ENCODE data around the gene DNAJC13.

DNA sequence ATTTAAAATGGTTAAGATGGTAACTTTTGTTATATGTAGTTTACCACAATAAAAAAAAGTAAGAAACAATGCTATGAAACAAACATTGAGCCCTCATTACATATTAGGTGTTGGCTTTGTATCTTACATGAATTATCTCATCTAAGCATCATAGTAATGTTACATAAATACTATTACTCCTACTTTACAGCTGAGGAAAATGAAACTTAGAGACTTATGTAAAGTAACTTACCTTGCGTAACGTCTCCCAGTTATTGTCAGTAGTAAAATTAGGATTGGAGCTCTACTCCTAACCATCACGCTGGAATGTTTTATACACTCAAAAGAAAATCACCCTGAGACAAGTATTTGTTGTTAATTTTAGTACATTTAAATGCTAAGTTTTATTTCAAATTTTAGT lies 42.2 kb downstream of the DNAJC13 start:
- TF ChIP-seq POLR2A (IDR thresholded peaks at IDR 0.05; ENCODE audit: low read length) (no peak), JUNB (IDR thresholded peaks at IDR 0.05) (no peak)
- TF ChIP-seq, protein P1, sequence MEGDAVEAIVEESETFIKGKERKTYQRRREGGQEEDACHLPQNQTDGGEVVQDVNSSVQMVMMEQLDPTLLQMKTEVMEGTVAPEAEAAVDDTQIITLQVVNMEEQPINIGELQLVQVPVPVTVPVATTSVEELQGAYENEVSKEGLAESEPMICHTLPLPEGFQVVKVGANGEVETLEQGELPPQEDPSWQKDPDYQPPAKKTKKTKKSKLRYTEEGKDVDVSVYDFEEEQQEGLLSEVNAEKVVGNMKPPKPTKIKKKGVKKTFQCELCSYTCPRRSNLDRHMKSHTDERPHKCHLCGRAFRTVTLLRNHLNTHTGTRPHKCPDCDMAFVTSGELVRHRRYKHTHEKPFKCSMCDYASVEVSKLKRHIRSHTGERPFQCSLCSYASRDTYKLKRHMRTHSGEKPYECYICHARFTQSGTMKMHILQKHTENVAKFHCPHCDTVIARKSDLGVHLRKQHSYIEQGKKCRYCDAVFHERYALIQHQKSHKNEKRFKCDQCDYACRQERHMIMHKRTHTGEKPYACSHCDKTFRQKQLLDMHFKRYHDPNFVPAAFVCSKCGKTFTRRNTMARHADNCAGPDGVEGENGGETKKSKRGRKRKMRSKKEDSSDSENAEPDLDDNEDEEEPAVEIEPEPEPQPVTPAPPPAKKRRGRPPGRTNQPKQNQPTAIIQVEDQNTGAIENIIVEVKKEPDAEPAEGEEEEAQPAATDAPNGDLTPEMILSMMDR (IDR thresholded peaks at IDR 0.05), result no peak
